Mesothelial cell of epicardium (in vitro differentiated cells): ENCODE data around the gene ETS1. TPM values are rescaled to one million over a fixed set of nuclear protein-coding genes. Genes with fewer than 3 reads are reported as not detected.

Experiments used
- DNase-seq, 2 experiments: peaks; one replicate each; pipeline ENCODE4 v3.0.0; 2021; ENCODE audit warnings: low spot score in 2 of 2; ENCODE audit not compliant: unreplicated experiment in 2 of 2
- H3K27ac Mint-ChIP-seq: 2 replicates; pipeline ENCODE4 v1.8.0; 2021; ENCODE audit warnings: mixed read lengths
- H3K27me3 Mint-ChIP-seq: 2 replicates; pipeline ENCODE4 v1.8.0; 2021; ENCODE audit warnings: low read depth, mixed read lengths
- H3K36me3 Mint-ChIP-seq: 2 replicates; pipeline ENCODE4 v1.8.0; 2021; ENCODE audit warnings: mixed read lengths
- H3K4me1 Mint-ChIP-seq: 2 replicates; pipeline ENCODE4 v1.8.0; 2021; ENCODE audit warnings: mixed read lengths
- H3K4me3 Mint-ChIP-seq: 2 replicates; pipeline ENCODE4 v1.8.0; 2021; ENCODE audit warnings: mild to moderate bottlenecking, moderate library complexity, mixed read lengths
- H3K9me3 Mint-ChIP-seq: 2 replicates; pipeline ENCODE4 v1.8.0; 2021; ENCODE audit warnings: mixed read lengths
- CTCF ChIP-seq: fragments of 200-600 bp; sonication (generic); IDR thresholded peaks from one replicate; pipeline ENCODE4 v1.5.0; 2021; ENCODE audit warnings: antibody characterized with exemption; ENCODE audit not compliant: unreplicated experiment
- total RNA-seq: library from RNA; stranded (reverse); gene quantifications from 3 replicates; pipeline ENCODE4 v1.2.1, GENCODE V29; 2021

ETS1 gene
- total RNA-seq, 1 donor from 2014 or later, result 29.7 TPM

GRCh38 chr11:128480066-128480465, 107.3 kb downstream of the ETS1 start:
- H3K36me3 Mint-ChIP-seq, result peaks cover 42% of the 10 kb centered on the region
- H3K9me3 Mint-ChIP-seq, result no peaks in the 10 kb centered on the region
- H3K4me1 Mint-ChIP-seq, result peaks cover 66% of the 10 kb centered on the region
- H3K27ac Mint-ChIP-seq, result peak overlapping the region; percentile 66
- no peak for DNase-seq
- no peak for TF ChIP-seq CTCF
- H3K27me3 Mint-ChIP-seq, result no peaks in the 10 kb centered on the region
- no peak overlapping the region for H3K4me3 Mint-ChIP-seq

GRCh38 chr11:128479144-128479543, 108.2 kb downstream of the ETS1 start:
- no peak for DNase-seq
- Mint-ChIP-seq H3K27ac (no peak overlapping the region), H3K27me3 (no peaks in the 10 kb centered on the region), H3K9me3 (no peaks in the 10 kb centered on the region), H3K4me1 (peaks cover 75% of the 10 kb centered on the region), H3K4me3 (no peak overlapping the region), H3K36me3 (peaks cover 34% of the 10 kb centered on the region)
- no peak for TF ChIP-seq CTCF

- H3K9me3 Mint-ChIP-seq, result no peaks in the 10 kb centered on the region
- no peaks in the 10 kb centered on the region for H3K27me3 Mint-ChIP-seq
- H3K27ac Mint-ChIP-seq, result no peak overlapping the region
- TF ChIP-seq CTCF, result no peak
- H3K4me1 Mint-ChIP-seq, result peaks cover 83% of the 10 kb centered on the region
- no peak overlapping the region for H3K4me3 Mint-ChIP-seq
- DNase-seq, result no peak
- peaks cover 26% of the 10 kb centered on the region for H3K36me3 Mint-ChIP-seq
Measured at GRCh38 chr11:128478305-128478704, 109.1 kb downstream of the ETS1 start.

- Mint-ChIP-seq H3K9me3 (no peaks in the 10 kb centered on the region), H3K27ac (peak overlapping the region; percentile 43), H3K27me3 (no peaks in the 10 kb centered on the region), H3K4me3 (no peak overlapping the region), H3K36me3 (peaks cover 21% of the 10 kb centered on the region), H3K4me1 (peaks cover 83% of the 10 kb centered on the region)
- DNase-seq, result no peak
- TF ChIP-seq CTCF, result no peak
Measured at GRCh38 chr11:128477811-128478210, 109.5 kb downstream of the ETS1 start.

- H3K4me3 Mint-ChIP-seq, result no peak overlapping the region
- no peaks in the 10 kb centered on the region for H3K9me3 Mint-ChIP-seq
- H3K27me3 Mint-ChIP-seq, result no peaks in the 10 kb centered on the region
- no peak for TF ChIP-seq CTCF
- H3K4me1 Mint-ChIP-seq, result peaks cover 83% of the 10 kb centered on the region
- H3K36me3 Mint-ChIP-seq, result peaks cover 21% of the 10 kb centered on the region
- no peak for DNase-seq
- peak overlapping the region; percentile 96 for H3K27ac Mint-ChIP-seq
Measured at GRCh38 chr11:128477278-128477677, 110.1 kb downstream of the ETS1 start.

GRCh38 chr11:128476729-128477128, 110.6 kb downstream of the ETS1 start:
- Mint-ChIP-seq H3K4me1 (peaks cover 83% of the 10 kb centered on the region), H3K27ac (peak overlapping the region; percentile 96), H3K9me3 (no peaks in the 10 kb centered on the region), H3K4me3 (no peak overlapping the region), H3K27me3 (no peaks in the 10 kb centered on the region), H3K36me3 (peaks cover 21% of the 10 kb centered on the region)
- no peak for TF ChIP-seq CTCF
- no peak for DNase-seq
